GM12878 (cell line): ENCODE data around the gene GIGYF1. TPM values are rescaled to one million over a fixed set of nuclear protein-coding genes. Genes with fewer than 3 reads are reported as not detected.

Experiments
- ATAC-seq: fragments of 200-7000 bp; cut with Tn5 transposase; 3 replicates; pipeline ENCODE4 v1.9.1; 2020; ENCODE audit warnings: mild to moderate bottlenecking, moderate library complexity
- BruUV-seq: library from RNA; stranded (reverse); fragments of 400-500 nt; replicated peaks from 2 replicates; lab custom pipeline; 2021; lab: Mats Ljungman, UMichigan
- CTCF ChIA-PET: fragments of 300-600 bp; sonication (Branson Sonifier 250); formaldehyde crosslinking; extraction: SDS; loops from one replicate; lab custom pipeline; 2021; ENCODE audit warnings: inconsistent platforms; lab: Yijun Ruan, JAX
- POLR2A ChIA-PET: fragments of 350-600 bp; formaldehyde crosslinking; extraction: SDS; loops from one replicate; lab custom pipeline; 2021; ENCODE audit warnings: inconsistent platforms; lab: Charles Lee
- RAD21 ChIA-PET: fragments of 300-600 bp; sonication (Branson Sonifier 250); formaldehyde crosslinking; loops from one replicate; lab custom pipeline; 2023; ENCODE audit warnings: antibody characterized with exemption; ENCODE audit not compliant: unreplicated experiment; lab: Charles Lee
- SMC1A ChIA-PET: fragments of 300-600 bp; sonication (Branson Sonifier 250); formaldehyde crosslinking; loops from one replicate; lab custom pipeline; 2023; ENCODE audit not compliant: unreplicated experiment, uncharacterized antibody; lab: Charles Lee
- DNase-seq: peaks from one replicate; pipeline ENCODE4 v3.0.0-alpha.2; 2011; ENCODE audit warnings: low read depth, low spot score
- FAIRE-seq: peaks from 3 replicates; lab custom pipeline; 2011; peaks lifted over from hg19 to GRCh38; lab: Jason Lieb, UNC
- H2AFZ ChIP-seq: 2 replicates; pipeline ENCODE4 v1.6.0; 2011; ENCODE audit warnings: low read depth, low read length, control low read depth; ENCODE audit not compliant: control insufficient read depth
- H3K27ac ChIP-seq: 2 replicates; pipeline ENCODE4 v1.5.1; 2011; ENCODE audit warnings: control low read depth; ENCODE audit not compliant: control insufficient read depth, insufficient read depth
- H3K27me3 ChIP-seq, 2 experiments: replicated peaks in 1 of 2; 2 replicates each; pipeline versions ENCODE4 v1.6.0 to v1.6.1; 2011; ENCODE audit warnings: low read length in 1 of 2; ENCODE audit not compliant: control insufficient read depth in 2 of 2, insufficient read depth in 2 of 2
- H3K36me3 ChIP-seq, 2 experiments: 2 replicates each; pipeline ENCODE4 v1.5.1; 2011; ENCODE audit warnings: low read length in 1 of 2; ENCODE audit not compliant: control insufficient read depth in 2 of 2, insufficient read depth in 2 of 2
- H3K4me1 ChIP-seq: 2 replicates; pipeline ENCODE4 v1.6.1; 2011; ENCODE audit warnings: mild to moderate bottlenecking, low read length, moderate library complexity, mixed read lengths; ENCODE audit not compliant: control insufficient read depth, insufficient read depth
- H3K4me2 ChIP-seq: 2 replicates; pipeline ENCODE4 v1.6.0; 2011; ENCODE audit warnings: control low read depth; ENCODE audit not compliant: control insufficient read depth, insufficient read depth
- H3K4me3 ChIP-seq: fragments of 200-600 bp; sonication (generic); 2 replicates; pipeline ENCODE4 v1.5.1; 2016
- H3K79me2 ChIP-seq: 2 replicates; pipeline ENCODE4 v1.6.0; 2011; ENCODE audit warnings: low read length; ENCODE audit not compliant: control insufficient read depth, insufficient read depth
- H3K9ac ChIP-seq: 2 replicates; pipeline ENCODE4 v1.8.0; 2011; ENCODE audit warnings: low read length, control low read depth, mixed read lengths; ENCODE audit not compliant: control insufficient read depth, insufficient read depth
- H3K9me3 ChIP-seq: replicated peaks from 3 replicates; pipeline ENCODE4 v1.5.1; 2011; ENCODE audit warnings: mild to moderate bottlenecking, low read length; ENCODE audit not compliant: control insufficient read depth, insufficient read depth
- H4K20me1 ChIP-seq: 2 replicates; pipeline ENCODE4 v1.6.0; 2011; ENCODE audit not compliant: control insufficient read depth, insufficient read depth
- BACH1 ChIP-seq: fragments of 450-650 bp; IDR thresholded peaks from 2 replicates; pipeline ENCODE4 v1.6.1; 2017; ENCODE audit warnings: mild to moderate bottlenecking, borderline replicate concordance
- CHD2 ChIP-seq: IDR thresholded peaks from 2 replicates; pipeline ENCODE4 v1.6.1; 2011; ENCODE audit warnings: low read depth, low read length, improper control_type of control experiment, borderline replicate concordance
- CREB1 ChIP-seq: IDR thresholded peaks from 2 replicates; pipeline ENCODE4 v1.6.1; 2012; ENCODE audit warnings: low read depth, mild to moderate bottlenecking, inconsistent platforms
- NFYA ChIP-seq: IDR thresholded peaks from 2 replicates; pipeline ENCODE4 v1.6.1; 2011; ENCODE audit warnings: low read depth, mild to moderate bottlenecking, low read length, improper control_type of control experiment, borderline replicate concordance
- PML ChIP-seq: IDR thresholded peaks from 2 replicates; pipeline ENCODE4 v1.6.1; 2012; ENCODE audit warnings: low read length, inconsistent platforms
- RAD51 ChIP-seq: fragments of 450-650 bp; IDR thresholded peaks from 2 replicates; pipeline ENCODE4 v1.6.1; 2016; ENCODE audit warnings: moderate library complexity, mild to moderate bottlenecking, inconsistent platforms
- WGBS: methylation state at CpG from one replicate; pipeline ENCODE4 v1.1.6; 2016; ENCODE audit warnings: low lambda C conversion rate; ENCODE audit not compliant: insufficient replicate concordance, insufficient coverage; ENCODE audit errors: missing lambda C conversion rate; 5-methylcytosine and 5-hydroxymethylcytosine counted together
- in situ Hi-C: fragments of 300-500 bp; cut with MboI; formaldehyde crosslinking; loops from 9 replicates; pipeline ENCODE4 v1.14.3; 2018; ENCODE audit warnings: mixed read lengths
- intact Hi-C: fragments of 100-400 bp; cut with micrococcal nuclease; formaldehyde crosslinking; loops from one replicate; pipeline ENCODE4 v1.14.2; 2022; ENCODE audit not compliant: unreplicated experiment
- polyA plus RNA-seq, 11 experiments: library from polyadenylated mRNA; depleted of rRNA in 4 of 11; unstranded in 6 of 11; stranded (reverse) in 5 of 11; fragments of >200 nt; fragmentation: Nextera tagmentation in 4 of 11; fragmentation: Illumina TruSeq in 1 of 11; extraction: Ambion mirVana in 4 of 11; extraction: Trizol in 1 of 11; gene quantifications; 1 replicate in 1 of 11; 2 replicates in 10 of 11; pipeline versions ENCODE4 v1.2.1 to v1.2.3, GENCODE V29; 2011 to 2016; ENCODE audit warnings: inconsistent platforms in 2 of 11, missing spikeins in 2 of 11, low read depth in 1 of 11
- total RNA-seq, 4 experiments: library from RNA; depleted of rRNA in 3 of 4; stranded (reverse); fragments of >200 nt in 3 of 4; fragmentation: Illumina TruSeq in 1 of 4; extraction: Trizol in 1 of 4; gene quantifications; 2 replicates each; pipeline versions ENCODE4 v1.2.1 to v1.2.3, GENCODE V29; 2013 to 2021
- TF ChIP-seq, protein P1 (sequence below): fragments of 450-650 bp; conservative IDR thresholded peaks from 2 replicates; pipeline ENCODE4 v1.6.1; 2017; ENCODE audit warnings: mild to moderate bottlenecking, moderate library complexity

Gene GIGYF1
- total and polyA plus RNA-seq, 10 of the 15 experiments (the other 5 are each of a cell fraction or from before 2014, with no cell fraction given) = 0.31 to 47.2 (median 9.9) TPM

DNA sequence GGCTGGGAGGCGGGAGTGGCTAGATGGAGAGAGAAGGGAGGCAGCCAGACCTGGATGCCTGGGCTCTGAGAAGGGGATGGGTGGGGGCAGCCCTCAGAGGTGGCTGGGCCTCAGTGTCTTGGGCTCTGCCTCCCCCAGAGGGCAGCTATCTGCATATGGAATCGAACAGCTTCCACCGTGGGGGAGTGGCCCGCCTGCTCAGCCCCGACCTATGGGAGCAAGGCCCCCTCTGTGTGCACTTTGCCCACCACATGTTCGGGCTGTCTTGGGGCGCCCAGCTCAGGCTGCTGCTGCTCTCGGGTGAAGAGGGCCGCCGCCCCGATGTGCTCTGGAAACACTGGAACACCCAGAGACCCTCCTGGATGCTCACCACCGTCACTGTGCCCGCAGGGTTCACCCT lies 42.6 kb upstream of the GIGYF1 start:
- in situ Hi-C loops = no loop called here
- intact Hi-C loops = no loop called here
- ChIA-PET SMC1A (no interaction called here), RAD21 (no interaction called here), POLR2A (no interaction called here), CTCF (no interaction called here)
- Histone ChIP-seq H4K20me1 (no peaks in the 10 kb centered on the region), H3K27ac (no peak overlapping the region), H3K9me3 (no peaks in the 10 kb centered on the region), H3K36me3 (no peaks in the 10 kb centered on the region), H3K9ac (no peak overlapping the region), H3K4me2 (no peak overlapping the region), H3K27me3 (peaks cover 1 to 2% of the 10 kb centered on the region in 2 experiments; a peak in 3 of 4 replicates), H2AFZ (no peak overlapping the region), H3K4me1 (no peaks in the 10 kb centered on the region; the same call in 1 of the 2 replicates), H3K79me2 (no peaks in the 10 kb centered on the region), H3K4me3 (no peak overlapping the region)
- TF ChIP-seq BACH1 = no peak
- TF ChIP-seq CHD2 = no peak
- no peak for TF ChIP-seq CREB1
- no peak for TF ChIP-seq NFYA
- no peak for TF ChIP-seq RAD51
- no peak for DNase-seq
- no TSS peak for BruUV-seq
- WGBS = 37% methylated on average over 13 of the region's 13 CpGs
- no peak for FAIRE-seq
- no peak for ATAC-seq

- H3K9ac ChIP-seq = no peak overlapping the region
- ATAC-seq = no peak
- FAIRE-seq = no peak
- in situ Hi-C loops = no loop called here
- no peaks in the 10 kb centered on the region for H3K79me2 ChIP-seq
- ChIA-PET CTCF (interaction anchor here (2.1 kb wide), 1 partner anchor 10 kb away, joined by 7 read pairs; no protein-coding TSS in a partner anchor), POLR2A (no interaction called here), RAD21 (no interaction called here), SMC1A (no interaction called here)
- intact Hi-C loops = no loop called here
- no peak overlapping the region for H3K27ac ChIP-seq
- no peaks in the 10 kb centered on the region; the same call in 1 of the 2 replicates for H3K4me1 ChIP-seq
- no peaks in the 10 kb centered on the region for H3K36me3 ChIP-seq
- H3K27me3 ChIP-seq = peaks cover 1 to 2% of the 10 kb centered on the region in 2 experiments; a peak in 3 of 4 replicates
- no peak overlapping the region for H3K4me3 ChIP-seq
- no peak overlapping the region for H3K4me2 ChIP-seq
- no TSS peak for BruUV-seq
- H3K9me3 ChIP-seq = no peaks in the 10 kb centered on the region
- H4K20me1 ChIP-seq = no peaks in the 10 kb centered on the region
- 43% methylated on average over 7 of the region's 7 CpGs for WGBS
- H2AFZ ChIP-seq = no peak overlapping the region
- DNase-seq = no peak
- TF ChIP-seq, protein P1, sequence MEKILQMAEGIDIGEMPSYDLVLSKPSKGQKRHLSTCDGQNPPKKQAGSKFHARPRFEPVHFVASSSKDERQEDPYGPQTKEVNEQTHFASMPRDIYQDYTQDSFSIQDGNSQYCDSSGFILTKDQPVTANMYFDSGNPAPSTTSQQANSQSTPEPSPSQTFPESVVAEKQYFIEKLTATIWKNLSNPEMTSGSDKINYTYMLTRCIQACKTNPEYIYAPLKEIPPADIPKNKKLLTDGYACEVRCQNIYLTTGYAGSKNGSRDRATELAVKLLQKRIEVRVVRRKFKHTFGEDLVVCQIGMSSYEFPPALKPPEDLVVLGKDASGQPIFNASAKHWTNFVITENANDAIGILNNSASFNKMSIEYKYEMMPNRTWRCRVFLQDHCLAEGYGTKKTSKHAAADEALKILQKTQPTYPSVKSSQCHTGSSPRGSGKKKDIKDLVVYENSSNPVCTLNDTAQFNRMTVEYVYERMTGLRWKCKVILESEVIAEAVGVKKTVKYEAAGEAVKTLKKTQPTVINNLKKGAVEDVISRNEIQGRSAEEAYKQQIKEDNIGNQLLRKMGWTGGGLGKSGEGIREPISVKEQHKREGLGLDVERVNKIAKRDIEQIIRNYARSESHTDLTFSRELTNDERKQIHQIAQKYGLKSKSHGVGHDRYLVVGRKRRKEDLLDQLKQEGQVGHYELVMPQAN = no peak
- no peak for TF ChIP-seq PML
Observed at GRCh38 chr7:100735730-100736129, 41.7 kb upstream of the GIGYF1 start.
